ENCODE results near the gene FAM209A.

- no peak for TF ChIP-seq CTCF (conservative IDR thresholded peaks at IDR 0.05; ENCODE audit: low read length)
- no peak for TF ChIP-seq EZH2phosphoT487 (IDR thresholded peaks at IDR 0.05; ENCODE audit: borderline replicate concordance)
Observed at GRCh38 chr20:56540415-56540814, 15.9 kb downstream of the FAM209A start.

Measured in Loucy (cell line).